K562 (cell line): ENCODE measurements around the gene B3GAT1.

ENCODE experiments used
- ATF1 ChIP-seq, 2 experiments: fragments of 450-650 bp in 1 of 2; IDR thresholded peaks; 2 replicates each; pipeline ENCODE4 v1.6.1; 2016; ENCODE audit warnings: missing compliant biosample characterization in 1 of 2, missing genetic modification characterization in 1 of 2
- BCLAF1 ChIP-seq, 2 experiments: fragments of 450-650 bp in 1 of 2; IDR thresholded peaks; 2 replicates each; pipeline ENCODE4 v1.6.1; 2011 to 2017; ENCODE audit warnings: low read depth in 2 of 2, antibody characterized with exemption in 1 of 2, borderline replicate concordance in 1 of 2, low read length in 1 of 2, mild to moderate bottlenecking in 1 of 2, mixed read lengths in 1 of 2; ENCODE audit not compliant: control insufficient read depth in 1 of 2
- DNMT1 ChIP-seq: fragments of 450-650 bp; IDR thresholded peaks from 2 replicates; pipeline ENCODE4 v1.6.1; 2016; ENCODE audit warnings: antibody characterized with exemption, mild to moderate bottlenecking
- RNF219 ChIP-seq: fragments of 250-450 bp; sonication (Bioruptor Pico); IDR thresholded peaks from 2 replicates; pipeline ENCODE4 v1.5.0; 2022; ENCODE audit warnings: mild to moderate bottlenecking
- SP1 ChIP-seq: sonication (generic); formaldehyde crosslinking; IDR thresholded peaks from 2 replicates; pipeline ENCODE4 v1.8.1; 2022; ENCODE audit warnings: mild to moderate bottlenecking, missing genetic modification reagents
- ZBTB26 ChIP-seq: fragments of 450-650 bp; formaldehyde crosslinking; IDR thresholded peaks from 2 replicates; pipeline ENCODE4 v1.4.0; 2022; ENCODE audit warnings: missing genetic modification characterization
- ZC3H11A ChIP-seq: IDR thresholded peaks from 2 replicates; pipeline ENCODE4 v1.6.1; 2012; ENCODE audit warnings: low read depth, low read length, improper control_type of control experiment
- TF ChIP-seq, protein P1 (sequence below), 3 experiments: IDR thresholded peaks in 2 of 3; conservative IDR thresholded peaks in 1 of 3; 2 replicates each; pipeline ENCODE4 v1.5.1; 2011 to 2012; ENCODE audit warnings: low read length in 3 of 3, mild to moderate bottlenecking in 3 of 3, control low read depth in 2 of 3, improper control_type of control experiment in 1 of 3, inconsistent platforms in 1 of 3, low read depth in 1 of 3, mixed read lengths in 1 of 3, moderate library complexity in 1 of 3; ENCODE audit not compliant: insufficient read depth in 2 of 3
- TF ChIP-seq, protein P2 (sequence below): sonication (generic); formaldehyde crosslinking; IDR thresholded peaks from 2 replicates; pipeline ENCODE4 v1.8.0; 2022; ENCODE audit warnings: mild to moderate bottlenecking, missing genetic modification reagents

- TF ChIP-seq BCLAF1 (IDR thresholded peaks at IDR 0.05; ENCODE audit: borderline replicate concordance in 1 of 2, control insufficient read depth in 1 of 2, low read depth in 2 of 2, low read length in 1 of 2) = no peak
- TF ChIP-seq, protein P1, sequence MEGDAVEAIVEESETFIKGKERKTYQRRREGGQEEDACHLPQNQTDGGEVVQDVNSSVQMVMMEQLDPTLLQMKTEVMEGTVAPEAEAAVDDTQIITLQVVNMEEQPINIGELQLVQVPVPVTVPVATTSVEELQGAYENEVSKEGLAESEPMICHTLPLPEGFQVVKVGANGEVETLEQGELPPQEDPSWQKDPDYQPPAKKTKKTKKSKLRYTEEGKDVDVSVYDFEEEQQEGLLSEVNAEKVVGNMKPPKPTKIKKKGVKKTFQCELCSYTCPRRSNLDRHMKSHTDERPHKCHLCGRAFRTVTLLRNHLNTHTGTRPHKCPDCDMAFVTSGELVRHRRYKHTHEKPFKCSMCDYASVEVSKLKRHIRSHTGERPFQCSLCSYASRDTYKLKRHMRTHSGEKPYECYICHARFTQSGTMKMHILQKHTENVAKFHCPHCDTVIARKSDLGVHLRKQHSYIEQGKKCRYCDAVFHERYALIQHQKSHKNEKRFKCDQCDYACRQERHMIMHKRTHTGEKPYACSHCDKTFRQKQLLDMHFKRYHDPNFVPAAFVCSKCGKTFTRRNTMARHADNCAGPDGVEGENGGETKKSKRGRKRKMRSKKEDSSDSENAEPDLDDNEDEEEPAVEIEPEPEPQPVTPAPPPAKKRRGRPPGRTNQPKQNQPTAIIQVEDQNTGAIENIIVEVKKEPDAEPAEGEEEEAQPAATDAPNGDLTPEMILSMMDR (IDR thresholded peaks at IDR 0.05 in 2 of 3, conservative IDR thresholded peaks at IDR 0.05 in 1 of 3; ENCODE audit: insufficient read depth in 2 of 3, low read depth in 1 of 3, low read length in 3 of 3) = no peak
- no peak for TF ChIP-seq DNMT1
- TF ChIP-seq RNF219 (CRISPR knock-in tag) = no peak
- no peak for TF ChIP-seq ZC3H11A
- no peak for TF ChIP-seq ZBTB26
- no peak for TF ChIP-seq SP1 (CRISPR knock-in tag)
- TF ChIP-seq, protein P2, sequence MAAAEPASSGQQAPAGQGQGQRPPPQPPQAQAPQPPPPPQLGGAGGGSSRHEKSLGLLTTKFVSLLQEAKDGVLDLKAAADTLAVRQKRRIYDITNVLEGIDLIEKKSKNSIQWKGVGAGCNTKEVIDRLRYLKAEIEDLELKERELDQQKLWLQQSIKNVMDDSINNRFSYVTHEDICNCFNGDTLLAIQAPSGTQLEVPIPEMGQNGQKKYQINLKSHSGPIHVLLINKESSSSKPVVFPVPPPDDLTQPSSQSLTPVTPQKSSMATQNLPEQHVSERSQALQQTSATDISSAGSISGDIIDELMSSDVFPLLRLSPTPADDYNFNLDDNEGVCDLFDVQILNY = no peak
- no peak for TF ChIP-seq ATF1 (CRISPR knock-in tag; IDR thresholded peaks at IDR 0.05)
- TF ChIP-seq ATF1 (tag; IDR thresholded peaks at IDR 0.05) = no peak
Observed at GRCh38 chr11:134416726-134417125, 4.7 kb upstream of the B3GAT1 start.
